NCI-H748 (cell line): Measurements from ENCODE around the gene POLR3E.
A peak's percentile ranks its signal among the peaks of the same experiment; 100 is the strongest.
"Not testable (repeated sequence)": the region's sequence is repeated elsewhere in the genome, so short reads cannot be mapped to it uniquely, and the experiment has no call there.

Experiments
- DNase-seq: peaks from one replicate; lab custom pipeline; 2025; ENCODE audit not compliant: unreplicated experiment; lab: John Stamatoyannopoulos, UW

Gene POLR3E

DNA sequence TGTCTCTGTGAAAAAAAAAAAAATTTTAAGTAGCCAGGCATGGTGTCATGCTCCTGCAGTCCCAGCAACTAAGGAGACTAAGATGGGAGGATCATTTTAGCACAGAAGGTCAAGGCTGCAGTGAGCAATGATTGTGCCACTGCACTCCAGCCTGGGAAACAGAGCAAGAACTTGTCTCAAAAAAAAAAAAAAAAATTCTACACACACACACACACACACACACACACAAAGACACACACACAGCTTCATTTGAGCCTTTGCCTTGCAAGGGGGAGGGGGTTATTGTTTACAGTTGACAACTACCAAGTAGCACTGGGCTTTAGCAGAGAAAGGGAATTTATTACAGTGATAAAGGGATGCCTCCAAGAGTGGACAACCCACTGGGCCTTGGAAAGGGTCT is 4.9 kb upstream of the POLR3E start:
- no peak for DNase-seq

GRCh38 chr16:22293137-22294106 is 3.8 kb upstream of the POLR3E start:
- no peak for DNase-seq

DNA sequence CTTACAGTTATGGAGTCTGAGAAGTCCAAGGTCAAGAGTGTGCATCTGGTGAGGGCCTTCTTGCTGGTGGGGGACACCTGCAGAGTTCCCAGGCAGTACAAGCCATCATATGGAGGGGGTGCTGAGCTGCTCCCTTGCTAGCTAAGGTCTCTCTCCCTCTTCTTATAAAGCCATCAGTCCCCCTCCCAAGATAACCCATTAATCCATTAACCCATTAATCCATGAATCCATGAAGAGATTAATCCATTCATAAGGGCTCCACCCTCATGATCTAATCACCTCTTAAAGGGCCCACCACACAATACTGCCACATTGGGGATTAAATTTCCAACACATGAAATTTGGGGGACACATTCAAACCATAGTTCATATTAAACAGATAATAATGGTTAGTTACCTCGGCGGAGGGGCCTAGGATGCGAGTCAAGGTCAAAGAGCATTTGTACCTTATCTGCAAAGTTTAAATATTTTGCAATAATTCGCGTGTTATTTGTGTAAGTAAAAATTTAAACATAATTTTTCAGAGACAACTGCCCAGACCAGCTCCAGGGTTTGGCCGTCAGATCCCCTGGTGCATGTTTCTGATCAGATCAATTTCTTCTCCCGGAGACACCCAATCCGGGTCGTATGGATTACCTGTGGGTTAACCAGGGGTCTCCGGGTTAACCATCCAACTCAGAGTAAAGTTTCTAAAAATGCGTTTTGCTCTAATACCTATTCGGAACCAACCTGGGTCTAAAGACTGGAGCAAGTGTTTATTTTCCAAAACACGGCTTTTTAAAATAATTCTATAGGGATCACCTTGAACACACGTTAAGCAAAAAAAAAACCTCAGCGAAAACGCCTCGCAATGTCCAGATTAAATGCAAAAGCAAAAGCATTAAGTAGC is 740 bp upstream of the POLR3E start:
- peak; percentile 13 for DNase-seq

GRCh38 chr16:22297871-22298733 is 893 bp downstream of the POLR3E start:
- peak; percentile 93 for DNase-seq

DNA sequence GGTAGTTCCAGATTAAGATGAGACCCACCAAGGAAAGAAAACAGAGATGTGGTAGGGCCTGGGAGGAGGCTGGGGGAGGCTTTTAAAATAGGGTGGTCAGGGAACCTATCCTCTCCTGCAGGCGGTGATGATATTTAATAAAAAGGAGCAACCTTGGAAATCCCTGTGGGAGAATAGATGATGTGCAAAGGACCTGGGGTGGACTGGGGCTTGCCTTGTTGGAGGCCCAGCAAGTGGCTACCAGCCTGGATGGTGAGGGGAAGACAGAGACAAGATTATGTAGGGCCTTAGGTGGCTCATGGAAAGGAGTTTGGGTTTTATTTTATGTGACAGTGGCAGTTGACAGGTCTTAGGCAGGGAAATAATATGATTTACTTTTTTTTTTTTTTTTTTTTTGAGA is 1.8 kb downstream of the POLR3E start:
- DNase-seq = no peak

GRCh38 chr16:22300427-22301071 is 3.3 kb downstream of the POLR3E start:
- DNase-seq = peak; percentile 29

DNA sequence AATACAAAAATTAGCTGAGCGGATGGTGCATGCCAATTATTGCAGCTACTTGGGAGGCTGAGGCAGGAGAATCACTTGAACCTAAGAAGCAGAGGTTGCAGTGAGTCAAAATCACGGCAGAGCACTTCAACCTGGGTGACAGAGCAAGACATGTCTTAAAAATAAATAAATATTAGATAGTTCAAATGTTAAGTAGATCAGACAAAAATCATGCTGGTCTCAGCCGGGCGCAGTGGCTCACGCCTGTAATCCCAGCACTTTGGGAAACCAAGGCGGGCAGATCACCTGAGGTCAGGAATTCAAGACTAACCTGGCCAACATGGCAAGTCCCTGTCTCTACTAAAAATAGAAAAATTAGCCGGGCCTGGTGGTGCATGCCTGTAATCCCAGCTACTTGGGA is 4.2 kb downstream of the POLR3E start:
- DNase-seq = not testable (repeated sequence)

GRCh38 chr16:22302776-22303363 is 5.7 kb downstream of the POLR3E start:
- DNase-seq = no peak

DNA sequence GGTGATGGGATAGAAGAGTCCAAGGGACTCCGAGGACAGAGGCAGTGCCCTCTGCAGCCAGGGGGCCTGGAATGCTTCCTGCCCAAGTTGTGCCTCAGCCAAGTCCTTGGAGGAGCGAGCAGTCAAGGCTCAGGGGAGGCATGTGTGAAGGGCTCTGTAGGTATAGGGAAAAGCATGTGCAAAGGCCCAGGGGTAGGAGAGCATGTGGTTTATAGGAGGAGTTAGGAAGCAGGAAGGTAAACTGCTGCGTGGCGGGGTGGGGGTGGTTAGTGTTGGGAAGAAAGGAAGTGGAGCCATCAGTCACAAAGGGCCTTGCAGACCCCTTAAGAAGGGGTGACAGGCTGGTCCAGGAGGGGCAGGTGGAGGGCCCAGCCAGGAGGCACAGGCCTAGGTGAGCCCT is 7.2 kb downstream of the POLR3E start:
- DNase-seq = no peak

- no peak for DNase-seq
Observed at GRCh38 chr16:22306788-22307187, 9.6 kb downstream of the POLR3E start.

GRCh38 chr16:22307838-22308237 is 10.6 kb downstream of the POLR3E start:
- DNase-seq = no peak

DNA sequence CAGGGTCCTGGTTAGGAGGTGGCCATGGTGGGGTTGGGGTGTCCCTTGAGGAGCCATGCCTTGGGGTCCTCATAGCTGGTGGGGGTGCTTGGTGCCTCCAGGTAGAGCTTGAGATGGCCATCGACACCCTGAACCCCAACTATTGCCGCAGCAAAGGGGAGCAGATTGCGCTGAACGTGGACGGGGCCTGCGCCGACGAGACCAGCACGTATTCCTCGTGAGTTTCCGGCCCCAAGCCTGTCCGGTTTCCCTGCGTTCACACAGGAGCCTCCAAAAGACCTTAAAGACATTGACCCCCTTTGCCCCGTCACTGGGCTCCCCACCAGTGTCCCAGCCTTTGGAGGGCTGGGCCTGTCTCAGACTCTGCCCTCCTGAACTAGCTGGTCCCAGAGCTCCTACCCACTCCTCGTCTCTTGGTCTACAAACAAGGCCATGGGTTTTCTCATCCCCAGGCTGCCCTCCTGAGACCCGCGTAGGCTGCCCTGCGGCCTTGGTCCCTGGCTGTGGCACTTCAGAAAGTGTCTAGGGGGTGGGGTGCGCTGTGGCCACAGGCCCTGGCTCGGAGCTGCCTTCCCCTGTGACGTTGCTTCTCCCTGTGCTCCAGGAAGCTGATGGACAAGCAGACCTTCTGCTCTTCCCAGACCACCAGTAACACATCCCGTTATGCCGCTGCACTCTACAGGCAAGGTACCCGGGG is 11.8 kb downstream of the POLR3E start:
- no peak for DNase-seq

DNA sequence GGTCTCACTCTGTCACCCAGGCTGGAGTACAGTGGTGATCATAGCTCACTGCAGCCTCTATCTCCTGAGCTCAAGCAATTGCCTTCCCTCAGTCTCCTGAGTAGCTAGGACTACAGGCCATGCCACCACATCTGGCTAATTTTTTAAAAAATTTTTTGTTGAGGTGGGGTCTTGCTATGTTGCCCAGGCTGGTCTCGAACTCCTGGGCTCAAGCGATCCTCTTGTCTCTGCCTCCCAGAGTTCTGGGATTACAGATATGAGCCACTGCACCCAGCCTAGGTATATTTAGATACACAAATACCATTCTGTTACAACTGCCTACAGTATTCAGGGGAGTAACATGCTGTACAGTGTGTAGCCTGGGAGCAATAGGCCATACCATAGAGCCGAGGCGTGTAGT is 14.3 kb downstream of the POLR3E start:
- DNase-seq = no peak

DNA sequence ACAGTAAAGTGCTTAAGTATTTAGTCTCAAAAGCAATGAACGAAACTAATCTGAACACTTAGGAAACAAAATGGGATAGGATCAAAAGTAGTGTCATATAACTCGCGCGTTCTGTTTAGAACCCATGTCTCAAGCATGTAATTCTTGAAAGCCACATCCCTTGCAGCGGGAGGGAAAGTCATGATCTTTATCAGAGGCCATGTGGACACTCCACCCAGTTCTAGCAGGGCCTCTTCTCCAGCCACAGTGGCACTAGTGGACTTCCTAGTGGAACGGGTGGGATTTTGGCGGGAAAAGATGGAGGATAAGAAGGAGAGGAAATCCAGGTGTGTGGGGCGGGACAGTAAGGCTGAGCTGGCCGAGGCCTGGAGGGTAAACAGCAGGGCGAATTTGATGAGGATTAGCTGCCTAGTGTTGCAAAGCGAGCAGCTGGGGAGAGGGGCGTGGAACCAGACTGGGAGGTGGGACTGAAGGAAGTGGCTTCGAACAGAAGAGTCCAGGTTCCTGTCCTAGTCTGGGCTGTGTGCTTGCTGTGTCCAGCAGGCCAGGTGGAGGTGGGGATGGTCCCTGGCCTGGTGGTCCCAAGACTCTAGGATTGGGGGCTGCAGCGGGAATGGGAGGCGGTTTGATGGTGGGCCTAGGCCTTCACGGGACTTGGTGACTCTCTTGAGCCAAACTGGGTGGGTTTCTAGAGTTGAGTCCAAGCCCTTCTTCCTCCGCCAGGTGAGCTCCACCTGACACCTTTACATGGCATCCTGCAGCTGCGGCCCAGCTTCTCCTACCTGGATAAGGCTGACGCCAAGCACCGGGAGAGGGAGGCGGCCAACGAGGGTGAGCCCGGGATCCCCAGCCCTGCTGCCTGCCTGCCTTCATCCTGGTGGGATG is 15.9 kb downstream of the POLR3E start:
- DNase-seq = no peak

DNA sequence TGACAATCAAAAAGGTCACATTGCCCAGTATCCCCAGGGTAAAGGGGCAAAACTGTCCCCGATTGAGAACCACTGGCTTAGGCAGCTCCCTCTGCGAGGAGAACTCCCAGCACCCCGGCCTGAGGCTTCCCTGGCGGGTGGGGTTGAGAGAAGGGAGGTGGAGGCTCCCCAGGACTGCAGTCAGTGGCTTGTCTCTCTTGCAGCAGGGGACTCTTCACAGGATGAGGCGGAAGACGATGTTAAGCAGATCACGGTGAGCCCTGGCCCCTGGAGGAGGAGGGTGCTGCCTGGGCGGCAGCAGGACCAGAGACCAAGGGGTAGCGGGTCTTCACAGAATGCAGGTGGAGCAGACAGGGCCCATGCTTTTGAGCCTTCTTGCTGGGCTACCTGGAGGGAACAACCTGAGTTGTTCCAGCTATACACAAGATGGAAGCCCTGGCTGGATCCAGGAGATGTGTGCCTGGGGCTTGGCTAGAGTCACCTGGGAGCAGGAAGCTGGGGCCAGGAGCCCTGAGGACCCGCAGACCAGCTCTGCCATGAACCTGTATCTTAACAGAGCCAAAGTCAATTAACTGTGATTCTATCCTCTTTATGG is 16.8 kb downstream of the POLR3E start:
- DNase-seq = no peak

- DNase-seq = no peak
Observed at GRCh38 chr16:22314661-22315626, 17.7 kb downstream of the POLR3E start.

DNA sequence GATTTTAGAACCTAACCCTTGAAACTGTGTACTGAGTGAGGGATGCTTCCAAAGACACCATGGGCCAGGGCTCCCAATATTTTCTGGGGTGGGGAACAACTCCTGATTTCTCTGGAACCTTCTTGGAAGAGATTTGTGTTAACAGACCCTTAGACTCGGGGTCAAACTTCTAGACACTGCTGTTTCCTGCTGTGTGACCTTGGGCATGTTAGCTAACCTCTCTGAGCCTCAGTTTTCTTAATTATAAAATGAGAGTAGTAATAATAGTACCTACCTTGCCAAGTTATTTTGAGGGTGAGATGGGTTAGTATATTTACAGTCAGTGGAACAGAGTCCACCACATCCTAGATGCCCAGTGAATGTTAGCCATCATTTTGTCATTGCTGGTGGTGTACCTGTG is 18.8 kb downstream of the POLR3E start:
- DNase-seq = no peak
